PC-3 (cell line): Measurements from ENCODE around the gene KIRREL1. TPM values are rescaled to one million over a fixed set of nuclear protein-coding genes. Genes with fewer than 3 reads are reported as not detected.

Experiments used
- ATAC-seq: fragments of 200-7000 bp; cut with Tn5 transposase; 2 replicates; pipeline ENCODE4 v1.9.1; 2020; ENCODE audit warnings: mild to moderate bottlenecking, moderate library complexity
- BruUV-seq: library from RNA; stranded (reverse); fragments of 400-500 nt; replicated peaks from 2 replicates; lab custom pipeline; 2021; lab: Mats Ljungman, UMichigan
- CTCF ChIA-PET: fragments of 300-600 bp; sonication (Branson Sonifier 250); formaldehyde crosslinking; loops from one replicate; lab custom pipeline; 2022; ENCODE audit warnings: antibody characterized with exemption; lab: Charles Lee
- POLR2A ChIA-PET: fragments of 300-600 bp; sonication (Branson Sonifier 250); formaldehyde crosslinking; loops from one replicate; lab custom pipeline; 2022; ENCODE audit warnings: antibody characterized with exemption; ENCODE audit not compliant: unreplicated experiment; lab: Charles Lee
- DNase-seq: peaks from one replicate; pipeline ENCODE4 v3.0.0-alpha.2; 2015
- H2AFZ ChIP-seq: fragments of 300-600 bp; sonication (generic); 2 replicates; pipeline ENCODE4 v1.6.0; 2016; ENCODE audit warnings: antibody characterized with exemption, low read length
- H3F3A ChIP-seq: fragments of 300-600 bp; sonication (generic); one replicate; pipeline ENCODE4 v1.6.0; 2017; ENCODE audit warnings: antibody characterized with exemption, low read length, control low read depth, mild to moderate bottlenecking; ENCODE audit not compliant: unreplicated experiment
- H3K27ac ChIP-seq: fragments of 300-600 bp; sonication (generic); 2 replicates; pipeline ENCODE4 v1.5.1; 2016; ENCODE audit warnings: mild to moderate bottlenecking, low read length
- H3K27me3 ChIP-seq: fragments of 300-600 bp; sonication (generic); 2 replicates; pipeline ENCODE4 v1.6.1; 2016; ENCODE audit warnings: low read length, mixed read lengths
- H3K36me3 ChIP-seq: fragments of 300-600 bp; sonication (generic); 2 replicates; pipeline ENCODE4 v1.6.1; 2016; ENCODE audit warnings: low read depth, mixed run types, low read length, mixed read lengths
- H3K4me1 ChIP-seq: fragments of 300-600 bp; sonication (generic); 2 replicates; pipeline ENCODE4 v1.5.1; 2016; ENCODE audit warnings: low read length; ENCODE audit not compliant: insufficient read depth
- H3K4me2 ChIP-seq: fragments of 300-600 bp; sonication (generic); 2 replicates; pipeline ENCODE4 v1.6.0; 2016; ENCODE audit warnings: low read length
- H3K4me3 ChIP-seq: fragments of 300-600 bp; sonication (generic); 2 replicates; pipeline ENCODE4 v1.5.1; 2016; ENCODE audit warnings: mild to moderate bottlenecking, low read length, mixed read lengths
- H3K79me2 ChIP-seq: fragments of 300-600 bp; sonication (generic); 2 replicates; pipeline ENCODE4 v1.6.1; 2017; ENCODE audit warnings: low read length, mixed read lengths
- H3K9ac ChIP-seq: fragments of 300-600 bp; sonication (generic); 2 replicates; pipeline ENCODE4 v1.6.0; 2016; ENCODE audit warnings: mild to moderate bottlenecking, low read length
- H3K9me2 ChIP-seq: fragments of 300-600 bp; sonication (generic); replicated peaks from 2 replicates; pipeline ENCODE4 v1.6.1; 2016; ENCODE audit warnings: mixed run types, low read length, mixed read lengths
- H3K9me3 ChIP-seq: fragments of 300-600 bp; sonication (generic); 2 replicates; pipeline ENCODE4 v1.6.1; 2016; ENCODE audit warnings: low read length, mixed read lengths
- H4K20me1 ChIP-seq: fragments of 300-600 bp; sonication (generic); 2 replicates; pipeline ENCODE4 v1.6.1; 2016; ENCODE audit warnings: low read length, mixed read lengths
- CTCF ChIP-seq: fragments of 300-600 bp; sonication (generic); conservative IDR thresholded peaks from 2 replicates; pipeline ENCODE4 v1.5.1; 2017; ENCODE audit warnings: antibody characterized with exemption, low read depth, mild to moderate bottlenecking, low read length
- EZH2 ChIP-seq: fragments of 300-600 bp; sonication (generic); IDR thresholded peaks from one replicate; pipeline ENCODE4 v1.6.1; 2017; ENCODE audit warnings: antibody characterized with exemption, mild to moderate bottlenecking, low read length; ENCODE audit not compliant: unreplicated experiment
- EZH2phosphoT487 ChIP-seq: fragments of 300-600 bp; sonication (generic); IDR thresholded peaks from 2 replicates; pipeline ENCODE4 v1.6.1; 2018; ENCODE audit warnings: mild to moderate bottlenecking, antibody characterized with exemption, low read length, borderline replicate concordance
- intact Hi-C: fragments of 100-400 bp; cut with micrococcal nuclease; formaldehyde crosslinking; loops from 2 replicates; pipeline ENCODE4 v1.9.0; 2023
- total RNA-seq: library from RNA; depleted of rRNA; stranded (reverse); fragments of >200 nt; gene quantifications from 2 replicates; pipeline ENCODE4 v1.2.3, GENCODE V29; 2014

Gene KIRREL1
- total RNA-seq, 1 experiment from 2014 or later, result 49.8 TPM

- BruUV-seq, result TSS peak; percentile 79
- H3K9me3 ChIP-seq, result no peaks in the 10 kb centered on the region
- peaks cover 66% of the 10 kb centered on the region for H3K4me1 ChIP-seq
- peaks cover 79% of the 10 kb centered on the region for H3K79me2 ChIP-seq
- H3K9ac ChIP-seq, result peak overlapping the region; percentile 19
- H3K9me2 ChIP-seq, result no peaks in the 10 kb centered on the region
- H3K36me3 ChIP-seq, result no peaks in the 10 kb centered on the region
- peak overlapping the region; percentile 27; the same call in 1 of the 2 replicates for H2AFZ ChIP-seq
- peak; percentile 93 for ATAC-seq
- peak overlapping the region; percentile 75 for H3K4me2 ChIP-seq
- H3K4me3 ChIP-seq, result peak overlapping the region; percentile 42
- ChIA-PET POLR2A (interaction anchor here (0.5 to 1.1 kb wide), 2 partner anchors 9 to 1149 kb away, joined by 5 to 12 read pairs; no protein-coding TSS in a partner anchor), CTCF (interaction anchor here (0.8 to 1.5 kb wide), 5 partner anchors 8 to 105 kb away, joined by 3 to 12 read pairs (median 3); no protein-coding TSS in a partner anchor)
- no peak for TF ChIP-seq EZH2phosphoT487
- no peak for TF ChIP-seq CTCF
- TF ChIP-seq EZH2, result no peak
- DNase-seq, result peak; percentile 96
- peaks cover 5% of the 10 kb centered on the region for H3F3A ChIP-seq
- H3K27me3 ChIP-seq, result no peaks in the 10 kb centered on the region
- no peaks in the 10 kb centered on the region for H4K20me1 ChIP-seq
- H3K27ac ChIP-seq, result peak overlapping the region; percentile 72
- intact Hi-C loops, result loop anchor here (1.0 to 2.0 kb wide), 4 partner anchors 9 to 51 kb away; partner anchors contain the start of gene KIRREL1
Observed at GRCh38 chr1:158019171-158019868, 25.9 kb downstream of the KIRREL1 start.

GRCh38 chr1:158020259-158020885 lies 26.9 kb downstream of the KIRREL1 start:
- H3K9ac ChIP-seq, result no peak overlapping the region; the same call in 1 of the 2 replicates
- ATAC-seq, result no peak

More at GRCh38 chr1:158020259-158020885, 26.9 kb downstream of the KIRREL1 start:
- no peak overlapping the region for H2AFZ ChIP-seq
- H3K4me2 ChIP-seq, result peak overlapping the region; percentile 75
- H3K9me3 ChIP-seq, result no peaks in the 10 kb centered on the region
- ChIA-PET CTCF (interaction anchor here (1.1 to 1.5 kb wide), 3 partner anchors 8 to 28 kb away, joined by 3 to 12 read pairs (median 3); no protein-coding TSS in a partner anchor), POLR2A (interaction anchor here (0.5 kb wide), 1 partner anchor 1892 kb away, joined by 4 read pairs; no protein-coding TSS in a partner anchor)
- peak overlapping the region; percentile 72 for H3K27ac ChIP-seq
- no peaks in the 10 kb centered on the region for H4K20me1 ChIP-seq
- peaks cover 76% of the 10 kb centered on the region for H3K4me1 ChIP-seq
- no peaks in the 10 kb centered on the region for H3K9me2 ChIP-seq
- no peaks in the 10 kb centered on the region for H3K27me3 ChIP-seq
- H3F3A ChIP-seq, result peaks cover 5% of the 10 kb centered on the region
- BruUV-seq, result no TSS peak
- no peak for TF ChIP-seq CTCF
- TF ChIP-seq EZH2, result no peak
- no peak for TF ChIP-seq EZH2phosphoT487
- intact Hi-C loops, result no loop called here
- H3K79me2 ChIP-seq, result peaks cover 82% of the 10 kb centered on the region
- no peaks in the 10 kb centered on the region for H3K36me3 ChIP-seq
- H3K4me3 ChIP-seq, result peak overlapping the region; percentile 42; the same call in 1 of the 2 replicates
- no peak for DNase-seq
